ENCODE results near the gene COX7A1. TPM values are rescaled to one million over a fixed set of nuclear protein-coding genes. Genes with fewer than 3 reads are reported as not detected.

Gene COX7A1
- total RNA-seq, 5 donors from 2014 or later (not counting 1 experiment from before 2014, with no cell fraction given): not detected

GRCh38 chr19:36111200-36111539 lies 41.1 kb downstream of the COX7A1 start:
- Mint-ChIP-seq H3K4me1 (peaks cover 27 to 31% (median 30%) of the 10 kb centered on the region in 3 donors), H3K9me3 (no peaks in the 10 kb centered on the region), H3K27me3 (no peaks in the 10 kb centered on the region), H3K36me3 (peaks cover 17% of the 10 kb centered on the region), H3K27ac (no peak overlapping the region), H3K4me3 (no peak overlapping the region)
- over 99% methylated on average over 11 of the region's 13 CpGs for WGBS (ENCODE audit: insufficient coverage)
- ATAC-seq (replicated peaks in 1 of 4) (no peak), DNase-seq (no peak)
- Histone ChIP-seq H3K9me3 (no peaks in the 10 kb centered on the region), H3K27ac (ENCODE audit: low read length) (no peak overlapping the region), H3K4me3 (ENCODE audit: control insufficient read depth in 1 of 2, extremely low read depth in 1 of 2, low read length in 1 of 2) (no peak overlapping the region), H3K27me3 (replicated peaks in 1 of 2; ENCODE audit: control insufficient read depth in 2 of 2, extremely low read depth in 1 of 2, insufficient read depth in 2 of 2, low read length in 1 of 2) (no peaks in the 10 kb centered on the region), H3K4me1 (ENCODE audit: control insufficient read depth in 1 of 2, extremely low read depth in 1 of 2, insufficient read depth in 2 of 2, low read length in 2 of 2) (peaks cover 5 to 30% of the 10 kb centered on the region in 2 experiments), H3K36me3 (ENCODE audit: control insufficient read depth in 2 of 2, extremely low read depth in 1 of 2, insufficient read depth in 1 of 2, low read length in 1 of 2) (peaks cover 4 to 22% of the 10 kb centered on the region in 2 donors)
- CTCF ChIA-PET: interaction anchor here in 1 of 2 donors (0.6 kb wide), 2 partner anchors 18 to 30 kb away, joined by 3 to 9 read pairs; no protein-coding TSS in a partner anchor
- POLR2A ChIA-PET: no interaction called here

DNA sequence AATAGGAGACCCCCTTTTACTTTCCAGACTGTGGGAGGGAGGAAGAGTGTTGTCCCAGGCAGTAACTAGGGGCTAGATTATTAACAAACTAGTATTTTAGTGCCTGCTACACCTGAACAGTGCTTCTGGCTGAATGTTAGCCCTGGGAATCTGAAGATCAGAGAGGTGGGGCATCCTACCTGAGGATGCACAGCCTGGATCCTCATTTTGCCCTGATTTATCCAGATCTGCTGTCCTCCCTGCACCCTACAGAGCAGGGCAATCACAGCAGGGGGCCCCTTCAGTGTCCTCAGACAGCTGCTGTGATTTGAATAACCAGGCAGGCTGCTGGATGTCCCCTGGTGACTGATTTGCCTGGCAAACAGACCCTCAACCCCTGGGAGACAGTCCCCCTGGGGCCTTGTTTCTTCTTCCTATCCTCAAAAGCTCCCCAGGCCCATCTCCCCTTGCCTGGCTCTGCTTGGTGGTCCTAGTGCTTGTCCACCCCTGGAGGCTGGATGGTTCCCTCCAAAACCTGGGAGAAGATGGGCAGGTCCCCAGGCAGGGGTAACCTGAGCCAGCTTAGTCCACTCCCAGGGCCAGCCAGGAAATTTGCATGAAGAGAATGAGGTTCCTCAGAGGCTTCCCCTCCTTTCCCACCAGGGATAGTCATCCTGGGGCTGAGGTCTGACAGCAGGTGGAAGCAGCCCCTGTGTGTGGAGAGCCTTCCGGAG lies 41.6 kb downstream of the COX7A1 start, which contains the start of gene OVOL3:
Gene OVOL3 (plus strand): TSS at position 657 of the 713 bp plus-strand sequence. CDS start 60 bp downstream, outside the sequence.
- Mint-ChIP-seq H3K27ac (no peak within 1 kb of the TSS), H3K27me3 (no peaks in the 10 kb centered on the region), H3K4me3 (peak within 1 kb of the TSS in 1 of 3 donors; percentile 90), H3K36me3 (peaks cover 17% of the 10 kb centered on the region), H3K4me1 (peaks cover 24 to 26% (median 25%) of the 10 kb centered on the region in 3 donors), H3K9me3 (no peaks in the 10 kb centered on the region)
- Histone ChIP-seq H3K36me3 (ENCODE audit: control insufficient read depth in 2 of 2, extremely low read depth in 1 of 2, insufficient read depth in 1 of 2, low read length in 1 of 2) (peaks cover 4 to 22% of the 10 kb centered on the region in 2 donors), H3K4me1 (ENCODE audit: control insufficient read depth in 1 of 2, extremely low read depth in 1 of 2, insufficient read depth in 2 of 2, low read length in 2 of 2) (peaks cover 5 to 24% of the 10 kb centered on the region in 2 experiments), H3K27ac (ENCODE audit: low read length) (no peak within 1 kb of the TSS), H3K27me3 (replicated peaks in 1 of 2; ENCODE audit: control insufficient read depth in 2 of 2, extremely low read depth in 1 of 2, insufficient read depth in 2 of 2, low read length in 1 of 2) (no peaks in the 10 kb centered on the region), H3K9me3 (no peaks in the 10 kb centered on the region), H3K4me3 (ENCODE audit: control insufficient read depth in 1 of 2, extremely low read depth in 1 of 2, low read length in 1 of 2) (no peak within 1 kb of the TSS)
- ChIA-PET CTCF (interaction anchor here in 1 of 2 donors (0.6 kb wide), 1 partner anchor 19 kb away, joined by 9 read pairs; no protein-coding TSS in a partner anchor), POLR2A (no interaction called here)
- ATAC-seq (replicated peaks in 1 of 4) (no peak), DNase-seq (no peak)
- 100% methylated on average over 1 of the region's 1 CpG for WGBS (ENCODE audit: insufficient coverage)

DNA sequence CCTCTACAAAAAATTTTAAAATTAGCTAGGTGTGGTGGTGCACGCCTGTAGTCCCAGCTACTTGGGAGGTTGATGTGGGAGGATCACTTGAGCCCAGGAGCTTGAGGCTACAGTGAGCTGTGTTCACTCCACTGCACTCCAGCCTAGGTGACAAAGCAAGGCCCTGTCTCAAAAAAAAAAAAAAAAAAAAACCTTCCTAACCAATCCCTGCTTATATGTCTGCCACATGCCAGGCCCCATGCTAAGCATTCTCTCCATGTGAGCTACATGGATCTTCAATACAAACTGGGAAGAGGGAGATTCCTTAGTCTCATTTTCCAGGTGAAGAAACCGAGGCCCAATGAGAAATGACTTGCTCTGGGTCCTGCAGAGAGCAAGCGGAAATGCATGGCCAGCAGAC lies 43.6 kb downstream of the COX7A1 start:
- Histone ChIP-seq H3K27me3 (replicated peaks in 1 of 2; ENCODE audit: control insufficient read depth in 2 of 2, extremely low read depth in 1 of 2, insufficient read depth in 2 of 2, low read length in 1 of 2) (no peaks in the 10 kb centered on the region), H3K9me3 (no peaks in the 10 kb centered on the region), H3K36me3 (ENCODE audit: control insufficient read depth in 2 of 2, extremely low read depth in 1 of 2, insufficient read depth in 1 of 2, low read length in 1 of 2) (peaks cover 4 to 22% of the 10 kb centered on the region in 2 donors), H3K27ac (ENCODE audit: low read length) (no peak overlapping the region), H3K4me1 (ENCODE audit: control insufficient read depth in 1 of 2, extremely low read depth in 1 of 2, insufficient read depth in 2 of 2, low read length in 2 of 2) (peaks cover 0 to 11% of the 10 kb centered on the region in 2 experiments), H3K4me3 (ENCODE audit: control insufficient read depth in 1 of 2, extremely low read depth in 1 of 2, low read length in 1 of 2) (no peak overlapping the region)
- POLR2A ChIA-PET: no interaction called here
- CTCF ChIA-PET: no interaction called here
- Mint-ChIP-seq H3K4me1 (peaks cover 9 to 12% (median 10%) of the 10 kb centered on the region in 3 donors), H3K27me3 (no peaks in the 10 kb centered on the region), H3K9me3 (no peaks in the 10 kb centered on the region), H3K27ac (no peak overlapping the region), H3K4me3 (no peak overlapping the region), H3K36me3 (peaks cover 17% of the 10 kb centered on the region)
- DNase-seq (no peak), ATAC-seq (replicated peaks in 1 of 4) (no peak)
- 92% methylated on average over 2 of the region's 3 CpGs for whole genome bisulfite sequencing (ENCODE audit: insufficient coverage)

DNA sequence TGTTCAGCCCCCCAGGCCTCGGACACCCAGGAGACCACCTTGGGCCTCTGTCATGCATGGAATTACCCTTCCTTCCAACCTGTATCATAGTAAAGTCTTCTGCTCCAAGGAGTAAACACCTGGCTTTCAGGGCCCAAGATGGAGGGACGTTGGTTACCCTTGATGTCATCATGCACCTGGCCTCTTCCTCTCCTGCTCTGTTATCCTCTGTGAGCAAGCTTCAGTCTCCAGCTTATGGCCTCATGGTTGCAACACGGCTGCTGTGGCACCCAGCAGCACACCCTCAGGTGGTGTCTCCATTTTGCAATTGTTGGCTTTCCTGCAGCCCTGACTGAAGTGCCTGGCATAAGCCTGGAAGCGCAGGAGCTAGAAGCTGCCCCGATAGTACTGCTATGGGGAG lies 45.3 kb downstream of the COX7A1 start:
- no peaks in the 10 kb centered on the region for H3K9me3 ChIP-seq
- ATAC-seq (replicated peaks in 1 of 4) (no peak), DNase-seq (no peak)
- 86% methylated on average over 5 of the region's 5 CpGs for WGBS (ENCODE audit: insufficient coverage)
- POLR2A ChIA-PET: no interaction called here
- Mint-ChIP-seq H3K27ac (no peak overlapping the region), H3K9me3 (no peaks in the 10 kb centered on the region), H3K4me3 (no peak overlapping the region), H3K4me1 (no peaks in the 10 kb centered on the region), H3K27me3 (no peaks in the 10 kb centered on the region), H3K36me3 (peaks cover 7% of the 10 kb centered on the region)
- H3K36me3 ChIP-seq (ENCODE audit: control insufficient read depth in 2 of 2, extremely low read depth in 1 of 2, insufficient read depth in 1 of 2, low read length in 1 of 2): peaks cover 10 to 12% of the 10 kb centered on the region in 2 donors
- H3K27ac ChIP-seq (ENCODE audit: low read length): no peak overlapping the region
- H3K27me3 ChIP-seq (replicated peaks in 1 of 2; ENCODE audit: control insufficient read depth in 2 of 2, extremely low read depth in 1 of 2, insufficient read depth in 2 of 2, low read length in 1 of 2): no peaks in the 10 kb centered on the region
- no peaks in the 10 kb centered on the region for H3K4me1 ChIP-seq (ENCODE audit: control insufficient read depth in 1 of 2, extremely low read depth in 1 of 2, insufficient read depth in 2 of 2, low read length in 2 of 2)
- CTCF ChIA-PET: no interaction called here
- H3K4me3 ChIP-seq (ENCODE audit: control insufficient read depth in 1 of 2, extremely low read depth in 1 of 2, low read length in 1 of 2): no peak overlapping the region

DNA sequence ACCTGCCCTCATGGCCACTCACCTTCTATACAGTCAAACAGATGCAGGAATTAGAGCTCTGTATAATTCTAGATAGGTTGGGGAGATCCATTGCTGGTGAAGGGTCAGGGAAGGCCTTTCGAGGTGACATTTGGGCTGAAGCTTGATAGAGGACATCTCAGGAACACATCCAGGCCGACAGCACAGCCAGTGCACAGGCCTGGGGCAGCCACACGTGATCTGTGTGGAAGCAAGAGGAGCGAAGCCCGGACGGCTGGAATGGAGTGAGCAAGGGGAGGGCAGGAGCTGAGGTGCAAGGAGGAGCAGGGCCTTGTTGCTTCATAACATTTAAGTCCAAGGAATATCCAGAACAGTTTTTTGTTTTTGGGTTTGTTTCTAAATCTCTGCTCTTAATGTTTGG lies 45.8 kb downstream of the COX7A1 start:
- ATAC-seq (replicated peaks in 1 of 4) (no peak), DNase-seq (no peak)
- no peaks in the 10 kb centered on the region for H3K27me3 Mint-ChIP-seq
- H3K4me1 ChIP-seq (ENCODE audit: control insufficient read depth in 1 of 2, extremely low read depth in 1 of 2, insufficient read depth in 2 of 2, low read length in 2 of 2): no peaks in the 10 kb centered on the region
- POLR2A ChIA-PET: no interaction called here
- no peak overlapping the region for H3K4me3 ChIP-seq (ENCODE audit: control insufficient read depth in 1 of 2, extremely low read depth in 1 of 2, low read length in 1 of 2)
- H3K4me1 Mint-ChIP-seq: no peaks in the 10 kb centered on the region
- 98% methylated on average over 6 of the region's 6 CpGs for WGBS (ENCODE audit: insufficient coverage)
- no peak overlapping the region for H3K27ac Mint-ChIP-seq
- CTCF ChIA-PET: no interaction called here
- H3K27ac ChIP-seq (ENCODE audit: low read length): no peak overlapping the region
- no peaks in the 10 kb centered on the region for H3K9me3 Mint-ChIP-seq
- H3K27me3 ChIP-seq (replicated peaks in 1 of 2; ENCODE audit: control insufficient read depth in 2 of 2, extremely low read depth in 1 of 2, insufficient read depth in 2 of 2, low read length in 1 of 2): no peaks in the 10 kb centered on the region
- H3K36me3 Mint-ChIP-seq: peaks cover 4% of the 10 kb centered on the region
- H3K36me3 ChIP-seq (ENCODE audit: control insufficient read depth in 2 of 2, extremely low read depth in 1 of 2, insufficient read depth in 1 of 2, low read length in 1 of 2): peaks cover 8 to 12% of the 10 kb centered on the region in 2 donors
- H3K4me3 Mint-ChIP-seq: no peak overlapping the region
- no peaks in the 10 kb centered on the region for H3K9me3 ChIP-seq

- H3K27ac ChIP-seq (ENCODE audit: low read length): no peak overlapping the region
- ChIA-PET POLR2A (no interaction called here), CTCF (no interaction called here)
- H3K36me3 ChIP-seq (ENCODE audit: control insufficient read depth in 2 of 2, extremely low read depth in 1 of 2, insufficient read depth in 1 of 2, low read length in 1 of 2): peaks cover 4 to 13% of the 10 kb centered on the region in 2 donors
- no peak overlapping the region for H3K27ac Mint-ChIP-seq
- no peak overlapping the region for H3K4me3 Mint-ChIP-seq
- H3K27me3 ChIP-seq (replicated peaks in 1 of 2; ENCODE audit: control insufficient read depth in 2 of 2, extremely low read depth in 1 of 2, insufficient read depth in 2 of 2, low read length in 1 of 2): no peaks in the 10 kb centered on the region
- H3K4me1 Mint-ChIP-seq: no peaks in the 10 kb centered on the region
- H3K4me3 ChIP-seq (ENCODE audit: control insufficient read depth in 1 of 2, extremely low read depth in 1 of 2, low read length in 1 of 2): no peak overlapping the region
- H3K36me3 Mint-ChIP-seq: peaks cover 2% of the 10 kb centered on the region
- H3K27me3 Mint-ChIP-seq: no peaks in the 10 kb centered on the region
- H3K9me3 ChIP-seq: no peaks in the 10 kb centered on the region
- no peaks in the 10 kb centered on the region for H3K4me1 ChIP-seq (ENCODE audit: control insufficient read depth in 1 of 2, extremely low read depth in 1 of 2, insufficient read depth in 2 of 2, low read length in 2 of 2)
- no peak for DNase-seq
- ATAC-seq (replicated peaks in 1 of 4): no peak
- WGBS (ENCODE audit: insufficient coverage): 97% methylated on average over 9 of the region's 12 CpGs
- H3K9me3 Mint-ChIP-seq: no peaks in the 10 kb centered on the region
These were observed 48.2 kb downstream of the COX7A1 start for GRCh38 chr19:36103842-36104552.
